B cell (primary cell): ENCODE results near the gene SETD1A. TPM values are rescaled to one million over a fixed set of nuclear protein-coding genes. Genes with fewer than 3 reads are reported as not detected.

Experiments
- ATAC-seq: fragments of 200-7000 bp; cut with Tn5 transposase; one replicate; pipeline ENCODE4 v1.10.0; 2021; ENCODE audit warnings: low read depth, mild to moderate bottlenecking, moderate number of reproducible peaks, moderate library complexity
- CTCF ChIA-PET: fragments of 350-600 bp; sonication (Branson Sonifier 250); formaldehyde crosslinking; loops from one replicate; lab custom pipeline; 2021; ENCODE audit warnings: antibody characterized with exemption, inconsistent platforms; lab: Charles Lee
- POLR2A ChIA-PET: fragments of 350-600 bp; sonication (Branson Sonifier 250); formaldehyde crosslinking; loops from one replicate; lab custom pipeline; 2021; ENCODE audit warnings: antibody characterized with exemption; lab: Charles Lee
- DNase-seq: peaks from one replicate; pipeline ENCODE4 v3.0.0; 2013
- H2AFZ ChIP-seq: 2 replicates; pipeline ENCODE4 v1.6.1; 2012; ENCODE audit warnings: mild to moderate bottlenecking, low read depth, low read length; ENCODE audit not compliant: insufficient read depth, poor library complexity, severe bottlenecking
- H3K27ac ChIP-seq, 2 donors: 1 replicate in 1 of 2; 2 replicates in 1 of 2; pipeline ENCODE4 v1.5.1; 2012 to 2013; ENCODE audit warnings: low read length in 2 of 2, mild to moderate bottlenecking in 2 of 2, moderate library complexity in 1 of 2
- H3K27me3 ChIP-seq, 4 experiments: fragments of 200-600 bp in 1 of 4; sonication (generic) in 1 of 4; replicated peaks in 1 of 4; 1 replicate in 2 of 4; 2 replicates in 2 of 4; pipeline versions ENCODE4 v1.6.1 to v1.7.0; 2013 to 2016; ENCODE audit warnings: low read length in 3 of 4, mild to moderate bottlenecking in 2 of 4, mixed read lengths in 1 of 4, moderate library complexity in 1 of 4; ENCODE audit not compliant: insufficient read depth in 4 of 4, control insufficient read depth in 3 of 4; ENCODE audit errors: control extremely low read depth in 1 of 4
- H3K36me3 ChIP-seq, 2 experiments: replicated peaks in 1 of 2; 1 replicate in 1 of 2; 2 replicates in 1 of 2; pipeline versions ENCODE4 v1.6.1 to v1.7.1; 2013; ENCODE audit warnings: low read length in 1 of 2; ENCODE audit not compliant: insufficient read depth in 2 of 2, control insufficient read depth in 1 of 2; ENCODE audit errors: control extremely low read depth in 1 of 2, extremely low read depth in 1 of 2
- H3K4me1 ChIP-seq, 2 donors: fragments of 200-600 bp in 1 of 2; sonication (generic) in 1 of 2; 1 replicate in 1 of 2; 2 replicates in 1 of 2; pipeline versions ENCODE4 v1.5.1 to v1.6.1; 2013 to 2017; ENCODE audit warnings: low read length in 2 of 2; ENCODE audit not compliant: control insufficient read depth in 2 of 2, insufficient read depth in 2 of 2
- H3K4me2 ChIP-seq: replicated peaks from 2 replicates; pipeline ENCODE3; 2012; ENCODE audit warnings: mild to moderate bottlenecking, low read depth, low read length; ENCODE audit not compliant: poor library complexity, severe bottlenecking
- H3K4me3 ChIP-seq, 5 experiments: fragments of 200-600 bp in 1 of 5; sonication (generic) in 1 of 5; 1 replicate in 3 of 5; 2 replicates in 2 of 5; pipeline versions ENCODE4 v1.5.1 to v1.7.0; 2011 to 2016; ENCODE audit warnings: low read length in 4 of 5, mild to moderate bottlenecking in 4 of 5, low read depth in 2 of 5, control low read depth in 1 of 5, moderate library complexity in 1 of 5; ENCODE audit not compliant: insufficient read depth in 1 of 5; ENCODE audit errors: control extremely low read depth in 1 of 5, extremely low read depth in 1 of 5
- H3K79me2 ChIP-seq: fragments of 200-600 bp; sonication (generic); one replicate; pipeline ENCODE4 v1.6.0; 2016; ENCODE audit warnings: low read length; ENCODE audit not compliant: control insufficient read depth, insufficient read depth
- H3K9ac ChIP-seq: fragments of 200-600 bp; sonication (generic); 2 replicates; pipeline ENCODE4 v1.6.1; 2017; ENCODE audit warnings: mild to moderate bottlenecking, low read length, moderate library complexity
- H3K9me3 ChIP-seq, 3 donors: one replicate each; pipeline versions ENCODE4 v1.6.1 to v1.7.1; 2013; ENCODE audit warnings: low read length in 2 of 3; ENCODE audit not compliant: control insufficient read depth in 2 of 3, insufficient read depth in 1 of 3; ENCODE audit errors: control extremely low read depth in 1 of 3
- H4K20me1 ChIP-seq: 2 replicates; pipeline ENCODE4 v1.6.0; 2012; ENCODE audit warnings: mild to moderate bottlenecking, low read length; ENCODE audit not compliant: insufficient read depth, control insufficient read depth, poor library complexity, severe bottlenecking
- H3K27ac Mint-ChIP-seq: one replicate; pipeline ENCODE4 v1.8.0; 2021; ENCODE audit warnings: mixed read lengths
- H3K27me3 Mint-ChIP-seq: one replicate; pipeline ENCODE4 v1.8.0; 2021; ENCODE audit warnings: mixed read lengths
- H3K4me1 Mint-ChIP-seq: one replicate; pipeline ENCODE4 v1.8.0; 2021; ENCODE audit warnings: mixed read lengths
- H3K4me3 Mint-ChIP-seq: one replicate; pipeline ENCODE4 v1.8.0; 2021; ENCODE audit warnings: mixed read lengths
- H3K9me3 Mint-ChIP-seq: one replicate; pipeline ENCODE4 v1.8.0; 2022; ENCODE audit warnings: mixed read lengths; ENCODE audit not compliant: insufficient read depth
- EZH2 ChIP-seq: IDR thresholded peaks from 2 replicates; pipeline ENCODE4 v1.6.1; 2012; ENCODE audit warnings: borderline replicate concordance, low read depth, mild to moderate bottlenecking, moderate library complexity, low read length; ENCODE audit not compliant: insufficient read depth, poor library complexity, severe bottlenecking
- WGBS: methylation state at CpG from one replicate; pipeline ENCODE4 v1.1.5; 2013; ENCODE audit warnings: missing lambda C conversion rate; ENCODE audit not compliant: insufficient coverage; 5-methylcytosine and 5-hydroxymethylcytosine counted together
- intact Hi-C: fragments of 100-400 bp; cut with micrococcal nuclease; formaldehyde crosslinking; loops from one replicate; pipeline ENCODE4 v1.10.0; 2022
- polyA plus RNA-seq: library from polyadenylated mRNA; depleted of rRNA; stranded (reverse); fragments of >200 nt; gene quantifications from 2 replicates; pipeline ENCODE4 v1.2.3, GENCODE V29; 2012
- total RNA-seq, 2 donors: library from RNA; stranded (reverse); fragments of 120-200 nt in 1 of 2; gene quantifications; 1 replicate in 1 of 2; 2 replicates in 1 of 2; pipeline versions ENCODE4 v1.2.3 to v1.2.4, GENCODE V29; 2013 to 2022
- TF ChIP-seq, protein P1 (sequence below): fragments of 200-600 bp; IDR thresholded peaks from one replicate; pipeline ENCODE4 v1.8.0; 2022; ENCODE audit warnings: antibody characterized with exemption, mild to moderate bottlenecking

SETD1A gene
- total and polyA plus RNA-seq, 2 donors (not counting 1 experiment from before 2014, with no cell fraction given): 11.5 to 39.5 TPM

- H3K4me2 ChIP-seq: no peak overlapping the region
- no peak overlapping the region for H3K27ac Mint-ChIP-seq
Measured at GRCh38 chr16:31002862-31003341, 45.3 kb downstream of the SETD1A start.

GRCh38 chr16:31003744-31004143, 46.2 kb downstream of the SETD1A start:
- TF ChIP-seq, protein P1, sequence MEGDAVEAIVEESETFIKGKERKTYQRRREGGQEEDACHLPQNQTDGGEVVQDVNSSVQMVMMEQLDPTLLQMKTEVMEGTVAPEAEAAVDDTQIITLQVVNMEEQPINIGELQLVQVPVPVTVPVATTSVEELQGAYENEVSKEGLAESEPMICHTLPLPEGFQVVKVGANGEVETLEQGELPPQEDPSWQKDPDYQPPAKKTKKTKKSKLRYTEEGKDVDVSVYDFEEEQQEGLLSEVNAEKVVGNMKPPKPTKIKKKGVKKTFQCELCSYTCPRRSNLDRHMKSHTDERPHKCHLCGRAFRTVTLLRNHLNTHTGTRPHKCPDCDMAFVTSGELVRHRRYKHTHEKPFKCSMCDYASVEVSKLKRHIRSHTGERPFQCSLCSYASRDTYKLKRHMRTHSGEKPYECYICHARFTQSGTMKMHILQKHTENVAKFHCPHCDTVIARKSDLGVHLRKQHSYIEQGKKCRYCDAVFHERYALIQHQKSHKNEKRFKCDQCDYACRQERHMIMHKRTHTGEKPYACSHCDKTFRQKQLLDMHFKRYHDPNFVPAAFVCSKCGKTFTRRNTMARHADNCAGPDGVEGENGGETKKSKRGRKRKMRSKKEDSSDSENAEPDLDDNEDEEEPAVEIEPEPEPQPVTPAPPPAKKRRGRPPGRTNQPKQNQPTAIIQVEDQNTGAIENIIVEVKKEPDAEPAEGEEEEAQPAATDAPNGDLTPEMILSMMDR: no peak
- no peak for TF ChIP-seq EZH2
- peaks cover 4% of the 10 kb centered on the region for H3K27me3 Mint-ChIP-seq
- no peaks in the 10 kb centered on the region for H3K9me3 ChIP-seq
- no peak overlapping the region for H3K4me3 ChIP-seq
- no peaks in the 10 kb centered on the region for H3K4me1 ChIP-seq
- ATAC-seq (no peak), DNase-seq (no peak)
- no peak overlapping the region for H3K27ac Mint-ChIP-seq
- no peaks in the 10 kb centered on the region for H3K79me2 ChIP-seq
- no peak overlapping the region for H2AFZ ChIP-seq
- no peaks in the 10 kb centered on the region for H3K4me1 Mint-ChIP-seq
- ChIA-PET CTCF (no interaction called here), POLR2A (no interaction called here)
- H3K36me3 ChIP-seq: no peaks in the 10 kb centered on the region
- H3K9me3 Mint-ChIP-seq: no peaks in the 10 kb centered on the region
- no peak overlapping the region for H3K9ac ChIP-seq
- no peak overlapping the region for H3K4me2 ChIP-seq
- 88% methylated on average over 4 of the region's 6 CpGs for WGBS
- no peak overlapping the region for H3K4me3 Mint-ChIP-seq
- H3K27ac ChIP-seq: no peak overlapping the region
- peaks cover 0 to 4% (median 2%) of the 10 kb centered on the region in 4 experiments for H3K27me3 ChIP-seq
- intact Hi-C loops: no loop called here
- no peaks in the 10 kb centered on the region for H4K20me1 ChIP-seq

More at GRCh38 chr16:31002862-31003341, 45.3 kb downstream of the SETD1A start:
- DNase-seq (no peak), ATAC-seq (no peak)
- Mint-ChIP-seq H3K9me3 (no peaks in the 10 kb centered on the region), H3K4me1 (no peaks in the 10 kb centered on the region), H3K4me3 (no peak overlapping the region), H3K27me3 (peaks cover 4% of the 10 kb centered on the region)
- 91% methylated on average over 9 of the region's 9 CpGs for WGBS
- H4K20me1 ChIP-seq: no peaks in the 10 kb centered on the region
- no peaks in the 10 kb centered on the region for H3K79me2 ChIP-seq
- no peak overlapping the region for H3K4me3 ChIP-seq
- no peaks in the 10 kb centered on the region for H3K9me3 ChIP-seq
- H3K36me3 ChIP-seq: no peaks in the 10 kb centered on the region
- no peaks in the 10 kb centered on the region for H3K4me1 ChIP-seq
- H3K27ac ChIP-seq: no peak overlapping the region
- intact Hi-C loops: no loop called here
- CTCF ChIA-PET: interaction anchor here (0.9 to 2.1 kb wide), 2 partner anchors 15 to 19 kb away, joined by 3 to 7 read pairs; partner anchors contain the start of gene HSD3B7
- no peak for TF ChIP-seq EZH2
- TF ChIP-seq, protein P1: no peak
- H3K27me3 ChIP-seq: peaks cover 0 to 4% (median 0%) of the 10 kb centered on the region in 4 experiments
- H3K9ac ChIP-seq: no peak overlapping the region
- H2AFZ ChIP-seq: no peak overlapping the region
- POLR2A ChIA-PET: no interaction called here
